MCF 10A (cell line): ENCODE measurements around the gene ATG7. TPM values are rescaled to one million over a fixed set of nuclear protein-coding genes. Genes with fewer than 3 reads are reported as not detected.

Source experiments
- BruUV-seq: library from RNA; stranded (reverse); fragments of 400-500 nt; replicated peaks from 2 replicates; lab custom pipeline; 2021; lab: Mats Ljungman, UMichigan
- CTCF ChIA-PET: fragments of 300-600 bp; sonication (Branson Sonifier 250); formaldehyde crosslinking; extraction: SDS; loops from one replicate; lab custom pipeline; 2021; ENCODE audit warnings: antibody characterized with exemption, inconsistent platforms; lab: Yijun Ruan, JAX
- POLR2A ChIA-PET: fragments of 300-600, 350-650 bp; sonication (Branson Sonifier 250); formaldehyde crosslinking; extraction: SDS; loops from one replicate; lab custom pipeline; 2020; ENCODE audit warnings: antibody characterized with exemption, inconsistent platforms; lab: Yijun Ruan, JAX
- DNase-seq: peaks from one replicate; pipeline ENCODE4 v3.0.0-alpha.2; 2018; ENCODE audit not compliant: unreplicated experiment
- H3K27ac Mint-ChIP-seq: one replicate; pipeline ENCODE4 v1.8.0; 2022; ENCODE audit warnings: mild to moderate bottlenecking, low read depth, mixed read lengths; ENCODE audit not compliant: unreplicated experiment
- H3K27me3 Mint-ChIP-seq: one replicate; pipeline ENCODE4 v1.8.0; 2022; ENCODE audit warnings: mixed read lengths; ENCODE audit not compliant: insufficient read depth, unreplicated experiment
- H3K36me3 Mint-ChIP-seq: one replicate; pipeline ENCODE4 v1.8.0; 2022; ENCODE audit warnings: mild to moderate bottlenecking, moderate library complexity, mixed read lengths; ENCODE audit not compliant: insufficient read depth, unreplicated experiment
- H3K4me1 Mint-ChIP-seq: one replicate; pipeline ENCODE4 v1.8.0; 2022; ENCODE audit warnings: mixed read lengths; ENCODE audit not compliant: insufficient read depth, unreplicated experiment
- H3K4me3 Mint-ChIP-seq: one replicate; pipeline ENCODE4 v1.8.0; 2022; ENCODE audit warnings: mild to moderate bottlenecking, moderate library complexity, mixed read lengths; ENCODE audit not compliant: unreplicated experiment
- H3K9me3 Mint-ChIP-seq: one replicate; pipeline ENCODE4 v1.8.0; 2022; ENCODE audit warnings: mixed read lengths; ENCODE audit not compliant: unreplicated experiment
- intact Hi-C: fragments of 100-400 bp; cut with micrococcal nuclease; formaldehyde crosslinking; loops from 2 replicates; pipeline ENCODE4 v1.14.1; 2022
- total RNA-seq: library from RNA; stranded (reverse); gene quantifications from 2 replicates; pipeline ENCODE4 v1.2.3, GENCODE V29; 2022
- TF ChIP-seq, protein P1 (sequence below): fragments of 200-600 bp; IDR thresholded peaks from one replicate; pipeline ENCODE4 v1.8.0; 2022; ENCODE audit warnings: antibody characterized with exemption, mild to moderate bottlenecking; ENCODE audit not compliant: unreplicated experiment

ATG7 gene
- total RNA-seq, 1 experiment from 2014 or later: 54.0 TPM

- POLR2A ChIA-PET: interaction anchor here (0.7 to 2.5 kb wide), 3 partner anchors 10 to 25 kb away, joined by 3 to 15 read pairs (median 3); partner anchors contain the start of gene ATG7
- no peak for DNase-seq
- Mint-ChIP-seq H3K4me3 (no peak overlapping the region), H3K9me3 (no peaks in the 10 kb centered on the region), H3K27ac (no peak overlapping the region), H3K27me3 (no peaks in the 10 kb centered on the region), H3K36me3 (peaks cover 55% of the 10 kb centered on the region), H3K4me1 (peaks cover 17% of the 10 kb centered on the region)
- TF ChIP-seq, protein P1, sequence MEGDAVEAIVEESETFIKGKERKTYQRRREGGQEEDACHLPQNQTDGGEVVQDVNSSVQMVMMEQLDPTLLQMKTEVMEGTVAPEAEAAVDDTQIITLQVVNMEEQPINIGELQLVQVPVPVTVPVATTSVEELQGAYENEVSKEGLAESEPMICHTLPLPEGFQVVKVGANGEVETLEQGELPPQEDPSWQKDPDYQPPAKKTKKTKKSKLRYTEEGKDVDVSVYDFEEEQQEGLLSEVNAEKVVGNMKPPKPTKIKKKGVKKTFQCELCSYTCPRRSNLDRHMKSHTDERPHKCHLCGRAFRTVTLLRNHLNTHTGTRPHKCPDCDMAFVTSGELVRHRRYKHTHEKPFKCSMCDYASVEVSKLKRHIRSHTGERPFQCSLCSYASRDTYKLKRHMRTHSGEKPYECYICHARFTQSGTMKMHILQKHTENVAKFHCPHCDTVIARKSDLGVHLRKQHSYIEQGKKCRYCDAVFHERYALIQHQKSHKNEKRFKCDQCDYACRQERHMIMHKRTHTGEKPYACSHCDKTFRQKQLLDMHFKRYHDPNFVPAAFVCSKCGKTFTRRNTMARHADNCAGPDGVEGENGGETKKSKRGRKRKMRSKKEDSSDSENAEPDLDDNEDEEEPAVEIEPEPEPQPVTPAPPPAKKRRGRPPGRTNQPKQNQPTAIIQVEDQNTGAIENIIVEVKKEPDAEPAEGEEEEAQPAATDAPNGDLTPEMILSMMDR: no peak
- intact Hi-C loops: no loop called here
- no TSS peak for BruUV-seq
- CTCF ChIA-PET: interaction anchor here (0.6 kb wide), 1 partner anchor 44 kb away, joined by 3 read pairs; no protein-coding TSS in a partner anchor
These were observed 10.3 kb downstream of the ATG7 start for GRCh38 chr3:11282250-11283138.

DNA sequence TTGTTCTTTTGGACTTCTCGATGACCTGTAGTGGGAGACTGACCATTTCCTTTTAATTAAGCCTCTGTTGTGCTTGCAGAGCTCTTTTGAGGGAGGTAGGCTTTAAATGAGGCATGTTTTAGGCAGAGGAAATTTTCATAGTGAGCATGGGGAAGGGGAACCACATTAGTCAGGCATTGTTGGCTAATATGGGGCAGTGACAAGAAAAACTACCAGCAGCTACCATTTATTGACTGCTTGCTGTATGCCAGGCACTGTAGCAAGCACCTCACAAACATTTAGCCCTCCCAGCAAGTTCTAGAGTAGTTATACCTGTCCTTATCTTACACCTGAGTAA is 10.9 kb downstream of the ATG7 start:
- H3K36me3 Mint-ChIP-seq: peaks cover 55% of the 10 kb centered on the region
- ChIA-PET CTCF (interaction anchor here (0.6 kb wide), 1 partner anchor 45 kb away, joined by 3 read pairs; no protein-coding TSS in a partner anchor), POLR2A (interaction anchor here (2.5 kb wide), 1 partner anchor 11 kb away, joined by 15 read pairs; the partner anchor contains the start of gene ATG7)
- TF ChIP-seq, protein P1: no peak
- DNase-seq: no peak
- H3K4me3 Mint-ChIP-seq: no peak overlapping the region
- no TSS peak for BruUV-seq
- no peak overlapping the region for H3K27ac Mint-ChIP-seq
- H3K27me3 Mint-ChIP-seq: no peaks in the 10 kb centered on the region
- intact Hi-C loops: no loop called here
- H3K9me3 Mint-ChIP-seq: no peaks in the 10 kb centered on the region
- H3K4me1 Mint-ChIP-seq: peaks cover 18% of the 10 kb centered on the region

DNA sequence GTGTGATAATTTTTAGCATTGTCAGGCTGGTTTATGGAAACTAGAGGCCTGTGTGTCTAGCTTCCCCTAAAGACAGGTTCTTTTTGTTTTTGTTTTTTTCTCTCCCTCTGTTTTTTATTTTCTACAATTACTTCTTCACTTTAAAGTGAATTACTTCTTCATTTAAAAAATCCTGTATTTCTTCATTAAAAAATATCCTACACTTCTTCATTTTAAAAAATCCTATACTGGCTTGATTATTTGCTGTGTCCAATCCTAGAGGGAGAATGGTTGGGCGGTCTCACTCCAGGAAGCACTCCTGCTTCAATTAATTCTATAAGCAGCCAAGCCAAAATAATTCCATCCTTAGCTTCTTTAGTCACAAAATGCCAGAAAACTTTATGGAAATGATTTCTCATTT is 11.8 kb downstream of the ATG7 start:
- CTCF ChIA-PET: interaction anchor here (0.6 to 1.1 kb wide), 2 partner anchors 76 to 224 kb away, joined by 3 read pairs; no protein-coding TSS in a partner anchor
- intact Hi-C loops: no loop called here
- no peak for DNase-seq
- H3K36me3 Mint-ChIP-seq: peaks cover 47% of the 10 kb centered on the region
- H3K4me3 Mint-ChIP-seq: no peak overlapping the region
- no peak overlapping the region for H3K27ac Mint-ChIP-seq
- H3K9me3 Mint-ChIP-seq: no peaks in the 10 kb centered on the region
- H3K27me3 Mint-ChIP-seq: no peaks in the 10 kb centered on the region
- TF ChIP-seq, protein P1: no peak
- peaks cover 18% of the 10 kb centered on the region for H3K4me1 Mint-ChIP-seq
- BruUV-seq: no TSS peak
- POLR2A ChIA-PET: interaction anchor here (2.5 to 2.7 kb wide), 2 partner anchors 11 kb away, joined by 15 to 23 read pairs; partner anchors contain the start of gene ATG7

- Mint-ChIP-seq H3K4me1 (peaks cover 30% of the 10 kb centered on the region), H3K27ac (no peak overlapping the region), H3K36me3 (peaks cover 41% of the 10 kb centered on the region), H3K4me3 (no peak overlapping the region), H3K9me3 (no peaks in the 10 kb centered on the region), H3K27me3 (no peaks in the 10 kb centered on the region)
- CTCF ChIA-PET: interaction anchor here (0.6 to 1.5 kb wide), 2 partner anchors 49 to 330 kb away, joined by 3 to 8 read pairs; no protein-coding TSS in a partner anchor
- POLR2A ChIA-PET: interaction anchor here (0.5 to 2.7 kb wide), 3 partner anchors 13 to 131 kb away, joined by 3 to 23 read pairs (median 3); partner anchors contain the start of genes ATG7 and HRH1
- TF ChIP-seq, protein P1: no peak
- BruUV-seq: no TSS peak
- intact Hi-C loops: no loop called here
- no peak for DNase-seq
These were observed 13.3 kb downstream of the ATG7 start for GRCh38 chr3:11285471-11285870.
